NCI-H128 (cell line): ENCODE data around the gene OR2L8.
"Not testable (repeated sequence)": the region's sequence is repeated elsewhere in the genome, so short reads cannot be mapped to it uniquely, and the experiment has no call there.

Source experiments
- DNase-seq: peaks from one replicate; lab custom pipeline; 2025; ENCODE audit not compliant: unreplicated experiment; lab: John Stamatoyannopoulos, UW

Gene OR2L8

DNA sequence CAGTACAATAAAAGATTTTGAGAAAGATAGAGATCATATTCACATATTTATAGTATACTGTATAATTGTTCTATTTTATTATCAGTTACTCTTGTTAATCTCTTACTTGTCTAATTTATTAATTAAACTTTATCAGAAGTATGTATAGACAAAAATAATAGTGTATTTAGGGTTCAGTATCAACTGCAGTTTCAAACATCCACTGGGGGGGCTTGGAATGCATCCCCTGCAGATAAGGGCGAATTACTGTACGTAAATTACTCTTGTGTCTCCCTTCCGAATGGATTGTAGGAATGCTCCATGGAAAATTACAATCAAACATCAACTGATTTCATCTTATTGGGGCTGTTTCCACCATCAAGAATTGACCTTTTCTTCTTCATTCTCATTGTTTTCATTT lies at the start of gene OR2L8:
Gene OR2L8 (plus strand): TSS at position 301 of the 400 bp plus-strand sequence. CDS start 0 bp downstream, at position 301.
- no peak for DNase-seq

GRCh38 chr1:247904122-247904521 lies 44.5 kb upstream of the OR2L8 start:
- DNase-seq, result no peak

DNA sequence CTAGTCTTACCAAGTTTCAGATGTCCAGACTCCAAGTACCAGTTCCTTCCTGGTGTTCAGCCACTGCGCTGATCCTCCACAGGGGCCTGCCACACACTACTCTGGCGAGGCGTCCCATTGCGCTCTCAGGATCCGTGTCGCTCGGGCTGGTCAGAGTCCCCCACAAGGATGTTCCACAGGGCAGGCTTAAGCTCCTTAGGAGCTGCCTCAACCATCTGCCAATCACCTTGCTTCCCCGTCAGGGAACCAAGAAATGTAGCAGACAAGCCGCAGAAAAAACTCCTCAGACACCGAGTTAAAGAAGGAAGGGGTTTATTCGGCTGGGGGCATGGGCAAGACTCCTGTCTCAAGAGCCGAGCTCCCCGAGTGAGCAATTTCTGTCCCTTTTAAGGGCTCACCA lies 43.5 kb upstream of the OR2L8 start:
- no peak for DNase-seq

DNA sequence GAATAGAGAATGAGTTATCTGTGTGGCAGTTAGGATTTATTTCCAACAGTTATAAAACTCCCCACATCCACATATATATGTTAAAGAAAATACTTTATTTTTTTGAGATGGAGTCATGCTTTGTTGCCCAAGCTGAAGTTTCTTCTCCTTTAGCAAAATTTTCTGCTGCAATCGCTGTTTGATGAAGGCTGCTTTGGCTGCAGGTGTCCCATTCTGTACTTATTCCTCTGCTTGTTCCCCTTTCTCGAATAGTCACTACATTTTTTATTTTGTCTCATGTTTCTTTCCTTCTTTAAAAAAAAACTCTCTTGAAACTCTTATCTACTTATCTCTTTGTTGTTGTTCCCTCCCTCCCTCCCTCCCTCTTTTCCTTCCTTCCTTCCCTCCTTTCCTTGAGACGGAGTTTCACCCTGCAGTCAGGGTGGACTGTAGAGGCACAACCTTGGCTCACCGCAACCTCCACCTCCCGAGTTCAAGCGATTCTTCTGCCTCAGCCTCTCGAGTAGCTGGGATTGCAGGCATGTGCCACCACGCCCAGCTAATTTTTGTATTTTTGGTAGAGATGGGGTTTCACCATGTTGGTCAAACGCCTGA lies 42.7 kb upstream of the OR2L8 start:
- DNase-seq, result no peak

- no peak for DNase-seq
Measured at GRCh38 chr1:247906504-247907047, 42.1 kb upstream of the OR2L8 start.

DNA sequence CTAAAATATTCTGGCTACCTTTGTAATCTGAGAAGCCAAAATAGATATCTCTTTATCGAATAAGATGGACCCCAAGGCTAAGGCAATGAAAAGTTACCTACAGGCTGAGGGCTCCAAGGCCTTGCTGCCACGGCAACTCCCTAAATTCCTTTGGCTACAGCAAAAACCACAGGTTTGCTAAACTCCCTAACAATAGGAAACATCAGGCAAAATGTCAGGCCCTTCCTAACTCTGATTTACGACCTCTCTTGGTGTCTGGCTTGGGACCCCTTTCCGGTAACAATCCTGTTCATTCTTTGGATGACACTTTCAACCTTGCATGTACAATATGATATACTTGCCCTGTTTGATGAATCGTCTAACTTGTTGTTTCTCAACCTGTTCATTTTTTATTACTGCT lies 39.9 kb upstream of the OR2L8 start:
- no peak for DNase-seq

- DNase-seq, result no peak
Measured at GRCh38 chr1:247913786-247914185, 34.9 kb upstream of the OR2L8 start.

- DNase-seq, result no peak
Measured at GRCh38 chr1:247914941-247915662, 33.6 kb upstream of the OR2L8 start.

DNA sequence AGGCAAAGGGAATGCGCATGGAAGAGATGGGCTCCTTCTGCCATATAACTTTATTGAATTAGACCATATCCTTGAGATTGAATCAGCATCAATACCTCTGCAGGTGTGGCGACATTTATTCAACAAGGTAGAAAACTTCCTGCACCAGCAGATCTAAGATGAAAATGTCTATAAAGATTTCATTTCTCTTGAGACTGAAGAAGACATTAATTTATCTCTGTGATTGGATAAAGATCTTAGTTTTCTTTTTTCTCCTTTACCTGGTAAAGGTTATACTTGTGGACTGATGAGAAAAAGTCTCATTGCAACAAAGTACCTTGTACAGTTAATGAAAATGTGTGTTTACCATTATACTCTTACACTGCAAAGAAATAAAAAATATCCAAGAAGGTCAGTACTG lies 28.7 kb upstream of the OR2L8 start, which contains the start of gene OR2T8:
Gene OR2T8 (plus strand): TSS at position 301 of the 400 bp plus-strand sequence. CDS start 766 bp downstream, outside the sequence.
- no peak for DNase-seq

- no peak for DNase-seq
Measured at GRCh38 chr1:247923941-247924340, 24.7 kb upstream of the OR2L8 start.

DNA sequence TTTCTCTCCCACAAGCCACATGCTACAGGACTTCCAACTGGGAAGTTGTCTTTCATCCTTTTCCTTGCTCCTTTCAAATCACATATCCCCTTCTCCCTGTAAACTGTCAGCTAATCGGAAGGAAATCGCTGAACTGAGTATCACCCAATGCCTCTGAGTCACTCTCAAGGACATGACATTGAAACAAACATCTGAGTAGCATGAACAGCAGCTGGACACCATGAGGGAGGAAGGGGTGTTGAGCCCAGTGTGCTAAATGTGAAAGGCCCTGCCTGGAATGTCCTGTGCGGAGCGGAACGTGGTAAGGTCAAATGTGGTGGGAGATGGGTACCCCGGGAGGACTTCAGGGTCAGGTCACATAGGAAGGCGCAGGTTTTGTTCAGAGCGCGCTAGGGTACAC lies 23.8 kb upstream of the OR2L8 start, which contains the start of gene OR2AJ1:
Gene OR2AJ1 (plus strand): TSS at position 22 of the 400 bp plus-strand sequence. CDS start 8,880 bp downstream, outside the sequence.
- no peak for DNase-seq

GRCh38 chr1:247933989-247934388 lies 14.7 kb upstream of the OR2L8 start:
- DNase-seq, result no peak

- no peak for DNase-seq
Measured at GRCh38 chr1:247935781-247936180, 12.9 kb upstream of the OR2L8 start.

DNA sequence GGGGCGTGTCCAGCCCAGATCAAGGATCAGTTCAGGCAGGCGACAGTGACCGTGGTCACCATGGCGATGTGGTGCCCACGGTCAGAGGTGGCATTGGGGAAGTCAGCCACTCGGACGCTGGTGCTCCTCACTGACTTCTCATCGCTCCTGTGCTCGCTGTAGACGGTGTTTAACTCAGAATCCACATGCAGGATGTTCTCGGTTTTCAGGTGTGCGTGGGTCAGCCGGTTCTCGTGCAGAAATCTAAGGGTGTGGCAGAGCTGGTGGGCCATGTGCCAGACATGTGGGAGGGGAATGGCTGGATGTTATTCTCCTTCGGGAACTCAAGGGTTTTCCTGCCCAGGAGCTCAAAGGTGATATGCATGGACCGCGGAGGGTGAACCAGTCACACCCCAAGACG lies 12.2 kb upstream of the OR2L8 start:
- no peak for DNase-seq

GRCh38 chr1:247936965-247937734 lies 11.5 kb upstream of the OR2L8 start:
- DNase-seq, result not testable (repeated sequence)

- no peak for DNase-seq
Measured at GRCh38 chr1:247942624-247943023, 6.0 kb upstream of the OR2L8 start.

GRCh38 chr1:247953408-247953807 lies 4.8 kb downstream of the OR2L8 start:
- DNase-seq, result no peak

GRCh38 chr1:247961791-247962190 lies 13.1 kb downstream of the OR2L8 start:
- DNase-seq, result no peak

- DNase-seq, result no peak
Measured at GRCh38 chr1:247962911-247963588, 14.4 kb downstream of the OR2L8 start.

GRCh38 chr1:247964933-247965332 lies 16.3 kb downstream of the OR2L8 start, which contains the start of gene OR2AK2:
Gene OR2AK2 (plus strand): TSS chr1:247965233. CDS start chr1:247965377, 144 bp downstream.
- DNase-seq, result no peak
